ENCODE measurements around the gene CANT1. TPM values are rescaled to one million over a fixed set of nuclear protein-coding genes. Genes with fewer than 3 reads are reported as not detected.

The CANT1 gene
- total and polyA plus RNA-seq, 2 experiments from 2014 or later: 33.0 to 36.1 TPM

GRCh38 chr17:79002291-79002690, 7.3 kb downstream of the CANT1 start:
- peaks cover 5% of the 10 kb centered on the region for H3K4me1 ChIP-seq (ENCODE audit: insufficient read depth)
- no peak overlapping the region for H2AFZ ChIP-seq
- no peak overlapping the region for H3K27ac ChIP-seq
- 92% methylated on average over 14 of the region's 14 CpGs for WGBS (ENCODE audit: low lambda C conversion rate, missing lambda C conversion rate)
- H3K9me3 ChIP-seq (ENCODE audit: low read depth): no peaks in the 10 kb centered on the region
- no peak overlapping the region for H3K4me3 ChIP-seq
- no peak overlapping the region for H3K4me2 ChIP-seq
- no peaks in the 10 kb centered on the region for H3K27me3 ChIP-seq
- DNase-seq (ENCODE audit: low spot score): no peak
- H3K9me2 ChIP-seq (replicated peaks; ENCODE audit: insufficient read depth): no peaks in the 10 kb centered on the region
- no peak for TF ChIP-seq EZH2phosphoT487 (IDR thresholded peaks at IDR 0.05; ENCODE audit: low read depth, severe bottlenecking, unreplicated experiment)
- no peak for TF ChIP-seq CTCF (IDR thresholded peaks at IDR 0.05; ENCODE audit: poor library complexity)
- no peak for TF ChIP-seq EZH2 (IDR thresholded peaks at IDR 0.05; ENCODE audit: borderline replicate concordance)
- H3K36me3 ChIP-seq (replicated peaks; ENCODE audit: insufficient read depth, low read depth): no peaks in the 10 kb centered on the region
- peaks cover 63% of the 10 kb centered on the region for H3K79me2 ChIP-seq
- peaks cover 28% of the 10 kb centered on the region for H4K20me1 ChIP-seq (ENCODE audit: insufficient read depth, poor library complexity, severe bottlenecking)

GRCh38 chr17:79001190-79002020, 8.2 kb downstream of the CANT1 start:
- H3K27ac ChIP-seq: no peak overlapping the region
- H2AFZ ChIP-seq: no peak overlapping the region
- H3K36me3 ChIP-seq (replicated peaks; ENCODE audit: insufficient read depth, low read depth): no peaks in the 10 kb centered on the region
- peaks cover 6% of the 10 kb centered on the region for H3K4me1 ChIP-seq (ENCODE audit: insufficient read depth)
- H3K79me2 ChIP-seq: peaks cover 54% of the 10 kb centered on the region
- H3K4me3 ChIP-seq: no peak overlapping the region
- H3K9me2 ChIP-seq (replicated peaks; ENCODE audit: insufficient read depth): no peaks in the 10 kb centered on the region
- H3K9me3 ChIP-seq (ENCODE audit: low read depth): no peaks in the 10 kb centered on the region
- H3K4me2 ChIP-seq: no peak overlapping the region
- WGBS (ENCODE audit: low lambda C conversion rate, missing lambda C conversion rate): 94% methylated on average over 17 of the region's 19 CpGs
- TF ChIP-seq EZH2 (IDR thresholded peaks at IDR 0.05; ENCODE audit: borderline replicate concordance) (no peak), CTCF (IDR thresholded peaks at IDR 0.05; ENCODE audit: poor library complexity) (no peak)
- no peak for DNase-seq (ENCODE audit: low spot score)
- no peaks in the 10 kb centered on the region for H3K27me3 ChIP-seq
- peaks cover 27% of the 10 kb centered on the region for H4K20me1 ChIP-seq (ENCODE audit: insufficient read depth, poor library complexity, severe bottlenecking)

GRCh38 chr17:79000396-79001189, 9.0 kb downstream of the CANT1 start:
- peaks cover 19% of the 10 kb centered on the region for H4K20me1 ChIP-seq (ENCODE audit: insufficient read depth, poor library complexity, severe bottlenecking)
- no peaks in the 10 kb centered on the region for H3K36me3 ChIP-seq (replicated peaks; ENCODE audit: insufficient read depth, low read depth)
- no peaks in the 10 kb centered on the region for H3K9me3 ChIP-seq (ENCODE audit: low read depth)
- 93% methylated on average over 23 of the region's 25 CpGs for WGBS (ENCODE audit: low lambda C conversion rate, missing lambda C conversion rate)
- no peak overlapping the region for H3K4me2 ChIP-seq
- TF ChIP-seq EZH2phosphoT487 (IDR thresholded peaks at IDR 0.05; ENCODE audit: low read depth, severe bottlenecking, unreplicated experiment) (no peak), CTCF (IDR thresholded peaks at IDR 0.05; ENCODE audit: poor library complexity) (no peak), EZH2 (IDR thresholded peaks at IDR 0.05; ENCODE audit: borderline replicate concordance) (no peak)
- no peak overlapping the region for H2AFZ ChIP-seq
- H3K4me1 ChIP-seq (ENCODE audit: insufficient read depth): peaks cover 11% of the 10 kb centered on the region
- no peak overlapping the region for H3K27ac ChIP-seq
- H3K27me3 ChIP-seq: no peaks in the 10 kb centered on the region
- H3K4me3 ChIP-seq: no peak overlapping the region
- H3K79me2 ChIP-seq: peaks cover 46% of the 10 kb centered on the region
- H3K9me2 ChIP-seq (replicated peaks; ENCODE audit: insufficient read depth): no peaks in the 10 kb centered on the region
- DNase-seq (ENCODE audit: low spot score): no peak

Data from hepatocyte (in vitro differentiated cells).